NCI-H1930 (cell line): Measurements from ENCODE around the gene PLCH1.

Experiments used
- DNase-seq, 2 experiments: peaks; one replicate each; lab custom pipeline; 2025; lab: John Stamatoyannopoulos, UW

PLCH1 gene

GRCh38 chr3:155385896-155386625 lies 358.8 kb downstream of the PLCH1 start:
- DNase-seq = no peak

GRCh38 chr3:155382396-155383042 lies 362.4 kb downstream of the PLCH1 start:
- DNase-seq = peak; percentile 37 to 67

- no peak for DNase-seq
Measured at GRCh38 chr3:155377847-155378246, 367.0 kb downstream of the PLCH1 start.

- no peak for DNase-seq
Measured at GRCh38 chr3:155377071-155377470, 367.8 kb downstream of the PLCH1 start.

GRCh38 chr3:155372281-155372680 lies 372.6 kb downstream of the PLCH1 start:
- DNase-seq = no peak

GRCh38 chr3:155370764-155371503 lies 373.9 kb downstream of the PLCH1 start:
- no peak for DNase-seq

- DNase-seq = no peak
Measured at GRCh38 chr3:155370198-155370597, 374.7 kb downstream of the PLCH1 start.

- DNase-seq = no peak
Measured at GRCh38 chr3:155369735-155370134, 375.1 kb downstream of the PLCH1 start.

- no peak for DNase-seq
Measured at GRCh38 chr3:155369244-155369643, 375.6 kb downstream of the PLCH1 start.

- DNase-seq = no peak
Measured at GRCh38 chr3:155368786-155369185, 376.1 kb downstream of the PLCH1 start.

GRCh38 chr3:155367506-155367905 lies 377.4 kb downstream of the PLCH1 start:
- DNase-seq = no peak

GRCh38 chr3:155365178-155365783 lies 379.6 kb downstream of the PLCH1 start:
- no peak for DNase-seq

GRCh38 chr3:155364492-155364891 lies 380.4 kb downstream of the PLCH1 start:
- no peak for DNase-seq

- no peak for DNase-seq
Measured at GRCh38 chr3:155363690-155364070, 381.2 kb downstream of the PLCH1 start.

- DNase-seq = no peak
Measured at GRCh38 chr3:155362808-155363689, 381.8 kb downstream of the PLCH1 start.

GRCh38 chr3:155360281-155360680 lies 384.6 kb downstream of the PLCH1 start:
- DNase-seq = no peak

GRCh38 chr3:155356594-155357370 lies 388.1 kb downstream of the PLCH1 start:
- no peak for DNase-seq

GRCh38 chr3:155354658-155355057 lies 390.2 kb downstream of the PLCH1 start:
- DNase-seq = no peak

GRCh38 chr3:155352900-155353490 lies 391.9 kb downstream of the PLCH1 start:
- peak in 1 of 2 experiments; percentile 41 for DNase-seq

GRCh38 chr3:155350571-155350970 lies 394.3 kb downstream of the PLCH1 start:
- no peak for DNase-seq
